ENCODE data around the gene THAP11. TPM values are rescaled to one million over a fixed set of nuclear protein-coding genes. Genes with fewer than 3 reads are reported as not detected.
A peak's percentile ranks its signal among the peaks of the same experiment; 100 is the strongest.

Gene THAP11
- total RNA-seq, 1 experiment from 2014 or later: 20.5 TPM

DNA sequence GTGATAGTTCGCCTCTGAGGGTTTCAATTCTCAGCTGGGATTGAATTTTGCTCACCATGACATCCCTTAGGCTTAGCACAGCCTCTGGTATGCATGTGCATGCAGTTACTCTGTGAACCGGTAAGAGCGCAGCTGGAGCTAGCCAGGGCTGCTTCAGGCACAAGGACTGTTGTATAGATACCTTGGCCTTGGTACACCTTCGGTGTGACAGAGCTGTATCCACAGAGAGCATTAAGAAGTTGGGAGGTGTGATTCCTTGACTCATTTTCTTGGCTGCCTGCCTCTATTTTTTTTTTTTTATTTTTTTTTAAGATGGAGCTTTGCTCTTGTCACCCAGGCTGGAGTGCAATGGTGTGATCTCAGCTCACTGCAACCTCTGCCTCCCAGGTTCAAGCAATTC lies 2.4 kb downstream of the THAP11 start:
- H3K36me3 Mint-ChIP-seq (ENCODE audit: insufficient read depth, unreplicated experiment): peaks cover 16% of the 10 kb centered on the region
- peak; percentile 69 for DNase-seq (ENCODE audit: unreplicated experiment)
- peak overlapping the region; percentile 84 for H3K4me3 Mint-ChIP-seq (ENCODE audit: unreplicated experiment)
- TF ChIP-seq, protein P1, sequence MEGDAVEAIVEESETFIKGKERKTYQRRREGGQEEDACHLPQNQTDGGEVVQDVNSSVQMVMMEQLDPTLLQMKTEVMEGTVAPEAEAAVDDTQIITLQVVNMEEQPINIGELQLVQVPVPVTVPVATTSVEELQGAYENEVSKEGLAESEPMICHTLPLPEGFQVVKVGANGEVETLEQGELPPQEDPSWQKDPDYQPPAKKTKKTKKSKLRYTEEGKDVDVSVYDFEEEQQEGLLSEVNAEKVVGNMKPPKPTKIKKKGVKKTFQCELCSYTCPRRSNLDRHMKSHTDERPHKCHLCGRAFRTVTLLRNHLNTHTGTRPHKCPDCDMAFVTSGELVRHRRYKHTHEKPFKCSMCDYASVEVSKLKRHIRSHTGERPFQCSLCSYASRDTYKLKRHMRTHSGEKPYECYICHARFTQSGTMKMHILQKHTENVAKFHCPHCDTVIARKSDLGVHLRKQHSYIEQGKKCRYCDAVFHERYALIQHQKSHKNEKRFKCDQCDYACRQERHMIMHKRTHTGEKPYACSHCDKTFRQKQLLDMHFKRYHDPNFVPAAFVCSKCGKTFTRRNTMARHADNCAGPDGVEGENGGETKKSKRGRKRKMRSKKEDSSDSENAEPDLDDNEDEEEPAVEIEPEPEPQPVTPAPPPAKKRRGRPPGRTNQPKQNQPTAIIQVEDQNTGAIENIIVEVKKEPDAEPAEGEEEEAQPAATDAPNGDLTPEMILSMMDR (IDR thresholded peaks at IDR 0.05; ENCODE audit: unreplicated experiment): peak; percentile 19
- no peaks in the 10 kb centered on the region for H3K9me3 Mint-ChIP-seq (ENCODE audit: unreplicated experiment)
- no TSS peak for BruUV-seq (replicated peaks)
- no peak overlapping the region for H3K27ac Mint-ChIP-seq (ENCODE audit: low read depth, unreplicated experiment)
- no peaks in the 10 kb centered on the region for H3K27me3 Mint-ChIP-seq (ENCODE audit: insufficient read depth, unreplicated experiment)
- peaks cover 16% of the 10 kb centered on the region for H3K4me1 Mint-ChIP-seq (ENCODE audit: insufficient read depth, unreplicated experiment)
- CTCF ChIA-PET: interaction anchor here (0.6 to 4.2 kb wide), 20 partner anchors 10 to 417 kb away, joined by 3 to 45 read pairs (median 4); partner anchors contain the start of genes CTCF and NRN1L
- POLR2A ChIA-PET: interaction anchor here (0.8 to 8.4 kb wide), 18 partner anchors 11 to 868 kb away, joined by 3 to 141 read pairs (median 4); partner anchors contain the start of genes EDC4, GFOD2, NRN1L and PSKH1
- intact Hi-C loops (cut with micrococcal nuclease): loop anchor here (1.0 to 10.0 kb wide), 5 partner anchors 16 to 320 kb away; partner anchors contain the start of gene RIPOR1

DNA sequence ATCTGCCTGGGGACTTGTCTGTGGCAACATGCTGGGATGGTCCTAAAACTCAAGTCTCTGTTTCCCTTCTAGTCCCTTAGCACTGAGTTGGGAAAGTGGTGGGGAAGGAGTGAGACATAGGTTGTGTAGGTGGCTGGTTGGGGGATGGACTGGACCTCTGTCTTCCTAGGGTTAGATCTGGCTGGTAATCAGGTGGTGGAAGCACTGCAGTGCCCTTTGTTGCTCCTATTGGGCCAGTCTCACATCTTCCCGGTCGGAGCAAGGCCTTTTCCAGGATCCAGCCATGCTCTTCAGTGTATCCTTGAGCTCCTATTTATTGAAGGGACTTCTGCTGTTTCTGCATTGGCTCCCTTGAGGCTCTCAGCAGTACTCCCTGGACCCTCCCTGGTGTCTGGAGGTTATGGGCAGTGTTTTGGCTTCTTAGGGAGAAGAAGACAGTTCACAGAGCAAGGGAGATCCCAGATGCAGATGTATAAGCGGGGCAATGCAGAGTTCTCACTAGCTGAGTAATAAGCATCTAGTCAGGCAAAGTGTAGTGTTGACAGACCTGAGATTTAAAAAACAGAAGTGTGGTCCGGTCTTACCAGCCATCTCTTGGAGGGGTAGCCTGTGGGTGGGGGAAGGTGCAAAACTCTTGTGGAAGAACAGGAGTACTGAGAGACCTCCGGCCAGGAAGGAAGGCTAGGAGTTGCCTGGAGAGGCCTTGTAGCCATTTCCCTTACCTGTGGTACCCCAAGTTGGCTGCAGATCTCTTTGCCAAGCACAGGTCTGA lies 3.4 kb downstream of the THAP11 start:
- POLR2A ChIA-PET: interaction anchor here (0.6 to 8.4 kb wide), 17 partner anchors 10 to 298 kb away, joined by 3 to 141 read pairs (median 7); partner anchors contain the start of genes EDC4, GFOD2, PSKH1 and PSMB10
- no peaks in the 10 kb centered on the region for H3K9me3 Mint-ChIP-seq (ENCODE audit: unreplicated experiment)
- peaks cover 24% of the 10 kb centered on the region for H3K36me3 Mint-ChIP-seq (ENCODE audit: insufficient read depth, unreplicated experiment)
- intact Hi-C loops (cut with micrococcal nuclease): loop anchor here (2.0 to 10.0 kb wide), 3 partner anchors 15 to 321 kb away; partner anchors contain the start of gene RIPOR1
- no peaks in the 10 kb centered on the region for H3K27me3 Mint-ChIP-seq (ENCODE audit: insufficient read depth, unreplicated experiment)
- no TSS peak for BruUV-seq (replicated peaks)
- H3K4me3 Mint-ChIP-seq (ENCODE audit: unreplicated experiment): peak overlapping the region; percentile 87
- TF ChIP-seq, protein P1 (IDR thresholded peaks at IDR 0.05; ENCODE audit: unreplicated experiment): no peak
- CTCF ChIA-PET: interaction anchor here (0.6 to 4.2 kb wide), 19 partner anchors 9 to 372 kb away, joined by 3 to 45 read pairs (median 3); partner anchors contain the start of gene NRN1L
- H3K27ac Mint-ChIP-seq (ENCODE audit: low read depth, unreplicated experiment): peak overlapping the region; percentile 65
- no peak for DNase-seq (ENCODE audit: unreplicated experiment)
- H3K4me1 Mint-ChIP-seq (ENCODE audit: insufficient read depth, unreplicated experiment): peaks cover 16% of the 10 kb centered on the region

DNA sequence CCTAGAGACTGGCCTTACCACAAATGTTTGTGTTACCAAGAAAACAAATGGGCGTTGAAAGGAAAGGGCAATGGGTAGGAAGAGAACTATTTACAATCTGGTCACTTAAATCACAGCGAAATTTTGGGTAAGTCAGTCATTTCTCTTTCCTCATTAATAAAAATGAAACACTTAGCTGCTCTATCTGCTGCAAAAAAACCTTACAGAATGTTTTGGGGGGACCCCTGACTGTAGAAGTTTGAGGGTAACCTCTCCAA lies 3.9 kb downstream of the THAP11 start:
- Mint-ChIP-seq H3K9me3 (ENCODE audit: unreplicated experiment) (no peaks in the 10 kb centered on the region), H3K27ac (ENCODE audit: low read depth, unreplicated experiment) (peak overlapping the region; percentile 65), H3K4me3 (ENCODE audit: unreplicated experiment) (peak overlapping the region; percentile 87), H3K27me3 (ENCODE audit: insufficient read depth, unreplicated experiment) (no peaks in the 10 kb centered on the region), H3K36me3 (ENCODE audit: insufficient read depth, unreplicated experiment) (peaks cover 24% of the 10 kb centered on the region), H3K4me1 (ENCODE audit: insufficient read depth, unreplicated experiment) (peaks cover 16% of the 10 kb centered on the region)
- TSS peak; percentile 44 for BruUV-seq (replicated peaks)
- ChIA-PET CTCF (interaction anchor here (0.6 to 4.2 kb wide), 10 partner anchors 11 to 299 kb away, joined by 3 to 45 read pairs (median 8); partner anchors contain the start of gene NRN1L), POLR2A (interaction anchor here (0.6 to 8.4 kb wide), 18 partner anchors 9 to 299 kb away, joined by 3 to 141 read pairs (median 4); partner anchors contain the start of genes ACD, CTCF, EDC4 and GFOD2)
- DNase-seq (ENCODE audit: unreplicated experiment): no peak
- intact Hi-C loops (cut with micrococcal nuclease): loop anchor here (10.0 kb wide), 2 partner anchors 171 to 321 kb away; partner anchors contain the start of gene RIPOR1
- TF ChIP-seq, protein P1 (IDR thresholded peaks at IDR 0.05; ENCODE audit: unreplicated experiment): no peak
